Neural progenitor cell (in vitro differentiated cells): Measurements from ENCODE around the gene RAI14. TPM values are rescaled to one million over a fixed set of nuclear protein-coding genes. Genes with fewer than 3 reads are reported as not detected.
"Not testable (repeated sequence)": the region's sequence is repeated elsewhere in the genome, so short reads cannot be mapped to it uniquely, and the experiment has no call there.

Experiments
- DNase-seq: peaks from one replicate; pipeline ENCODE4 v3.0.0-alpha.2; 2016; ENCODE audit warnings: low spot score
- H2AFZ ChIP-seq: fragments of 200-600 bp; sonication (generic); replicated peaks from 2 replicates; pipeline ENCODE4 v1.6.1; 2016; ENCODE audit warnings: antibody characterized with exemption
- H3F3A ChIP-seq: fragments of 200-600 bp; sonication (generic); 2 replicates; pipeline ENCODE4 v1.6.1; 2016; ENCODE audit warnings: antibody characterized with exemption, low read depth
- H3K27ac ChIP-seq: fragments of 200-600 bp; sonication (generic); 2 replicates; pipeline ENCODE4 v1.5.1; 2016; ENCODE audit warnings: mild to moderate bottlenecking
- H3K27me3 ChIP-seq: fragments of 200-600 bp; sonication (generic); 2 replicates; pipeline ENCODE4 v1.6.1; 2016; ENCODE audit warnings: mild to moderate bottlenecking, moderate library complexity
- H3K36me3 ChIP-seq: fragments of 200-600 bp; sonication (generic); 2 replicates; pipeline ENCODE4 v1.5.1; 2016
- H3K4me1 ChIP-seq: fragments of 200-600 bp; sonication (generic); 2 replicates; pipeline ENCODE4 v1.6.1; 2016; ENCODE audit warnings: mixed run types
- H3K4me2 ChIP-seq: fragments of 200-600 bp; sonication (generic); 2 replicates; pipeline ENCODE4 v1.6.1; 2016
- H3K4me3 ChIP-seq: fragments of 200-600 bp; sonication (generic); 2 replicates; pipeline ENCODE4 v1.5.1; 2016
- H3K79me2 ChIP-seq: fragments of 200-600 bp; sonication (generic); 2 replicates; pipeline ENCODE4 v1.6.1; 2016; ENCODE audit warnings: low read depth
- H3K9ac ChIP-seq: fragments of 200-600 bp; sonication (generic); 2 replicates; pipeline ENCODE4 v1.6.1; 2016
- H3K9me3 ChIP-seq: fragments of 200-600 bp; sonication (generic); 2 replicates; pipeline ENCODE4 v1.5.1; 2016; ENCODE audit warnings: low read depth
- H4K20me1 ChIP-seq: fragments of 200-600 bp; sonication (generic); 2 replicates; pipeline ENCODE4 v1.6.1; 2016; ENCODE audit warnings: low read depth
- H3K27ac Mint-ChIP-seq: 3 replicates; pipeline ENCODE4 v1.8.0; 2021; ENCODE audit warnings: mixed read lengths
- H3K27me3 Mint-ChIP-seq: 2 replicates; pipeline ENCODE4 v1.8.0; 2022; ENCODE audit warnings: low read depth, mild to moderate bottlenecking, inconsistent platforms, moderate library complexity, mixed read lengths; ENCODE audit not compliant: insufficient read depth
- H3K36me3 Mint-ChIP-seq: 3 replicates; pipeline ENCODE4 v1.8.0; 2021; ENCODE audit warnings: mixed read lengths
- H3K4me1 Mint-ChIP-seq: 3 replicates; pipeline ENCODE4 v1.8.0; 2021; ENCODE audit warnings: mixed read lengths
- H3K4me3 Mint-ChIP-seq: 3 replicates; pipeline ENCODE4 v1.8.0; 2021; ENCODE audit warnings: mild to moderate bottlenecking, moderate library complexity, mixed read lengths
- H3K9me3 Mint-ChIP-seq: 3 replicates; pipeline ENCODE4 v1.8.0; 2020; ENCODE audit warnings: mixed read lengths
- EZH2 ChIP-seq: fragments of 200-600 bp; sonication (generic); IDR thresholded peaks from 2 replicates; pipeline ENCODE4 v1.6.1; 2017; ENCODE audit warnings: antibody characterized with exemption, mild to moderate bottlenecking, moderate library complexity
- EZH2phosphoT487 ChIP-seq: fragments of 200-600 bp; sonication (generic); IDR thresholded peaks from 2 replicates; pipeline ENCODE4 v1.6.1; 2017; ENCODE audit warnings: antibody characterized with exemption
- total RNA-seq: library from RNA; depleted of rRNA; stranded (reverse); fragments of >200 nt; gene quantifications from 2 replicates; pipeline ENCODE4 v1.2.3, GENCODE V29; 2015; ENCODE audit warnings: low replicate concordance
- TF ChIP-seq, protein P1 (sequence below): fragments of 200-600 bp; sonication (generic); IDR thresholded peaks from 2 replicates; pipeline ENCODE4 v1.5.1; 2017; ENCODE audit warnings: antibody characterized with exemption, mild to moderate bottlenecking

Gene RAI14
- total RNA-seq, 1 donor from 2014 or later, result 54.6 TPM

DNA sequence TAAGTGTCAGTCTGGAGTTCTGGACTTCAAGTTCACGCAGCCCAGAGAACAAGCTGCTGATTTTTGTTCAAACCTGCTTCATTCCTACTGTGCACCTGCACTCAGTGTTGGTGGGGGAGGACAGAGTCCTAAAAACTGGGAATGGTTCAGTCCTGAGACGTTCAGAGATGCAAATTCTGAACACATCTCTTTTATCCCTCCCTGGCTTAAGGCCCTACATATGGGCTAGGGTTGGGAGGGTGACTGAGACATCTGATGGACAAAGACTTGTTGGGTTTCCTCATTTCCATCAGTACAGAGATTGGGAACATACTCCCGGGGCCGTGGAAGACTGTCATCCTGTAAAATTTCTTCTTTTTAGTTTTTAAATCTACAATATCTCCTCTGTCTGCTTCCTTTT lies 99.8 kb downstream of the RAI14 start:
- Histone ChIP-seq H3K4me1 (peaks cover 3% of the 10 kb centered on the region), H3K27me3 (no peaks in the 10 kb centered on the region), H3K9ac (no peak overlapping the region), H2AFZ (no peak overlapping the region), H3K27ac (no peak overlapping the region), H3K79me2 (peaks cover 20% of the 10 kb centered on the region), H3F3A (no peaks in the 10 kb centered on the region), H4K20me1 (peaks cover 4% of the 10 kb centered on the region), H3K4me2 (no peak overlapping the region), H3K4me3 (no peak overlapping the region), H3K9me3 (no peaks in the 10 kb centered on the region), H3K36me3 (peaks cover 4% of the 10 kb centered on the region)
- Mint-ChIP-seq H3K27ac (no peak overlapping the region), H3K36me3 (peaks cover 36% of the 10 kb centered on the region), H3K4me1 (peaks cover 37% of the 10 kb centered on the region), H3K27me3 (no peaks in the 10 kb centered on the region), H3K9me3 (peaks cover 3% of the 10 kb centered on the region), H3K4me3 (no peak overlapping the region)
- DNase-seq, result no peak
- TF ChIP-seq EZH2 (no peak), EZH2phosphoT487 (no peak)
- TF ChIP-seq, protein P1, sequence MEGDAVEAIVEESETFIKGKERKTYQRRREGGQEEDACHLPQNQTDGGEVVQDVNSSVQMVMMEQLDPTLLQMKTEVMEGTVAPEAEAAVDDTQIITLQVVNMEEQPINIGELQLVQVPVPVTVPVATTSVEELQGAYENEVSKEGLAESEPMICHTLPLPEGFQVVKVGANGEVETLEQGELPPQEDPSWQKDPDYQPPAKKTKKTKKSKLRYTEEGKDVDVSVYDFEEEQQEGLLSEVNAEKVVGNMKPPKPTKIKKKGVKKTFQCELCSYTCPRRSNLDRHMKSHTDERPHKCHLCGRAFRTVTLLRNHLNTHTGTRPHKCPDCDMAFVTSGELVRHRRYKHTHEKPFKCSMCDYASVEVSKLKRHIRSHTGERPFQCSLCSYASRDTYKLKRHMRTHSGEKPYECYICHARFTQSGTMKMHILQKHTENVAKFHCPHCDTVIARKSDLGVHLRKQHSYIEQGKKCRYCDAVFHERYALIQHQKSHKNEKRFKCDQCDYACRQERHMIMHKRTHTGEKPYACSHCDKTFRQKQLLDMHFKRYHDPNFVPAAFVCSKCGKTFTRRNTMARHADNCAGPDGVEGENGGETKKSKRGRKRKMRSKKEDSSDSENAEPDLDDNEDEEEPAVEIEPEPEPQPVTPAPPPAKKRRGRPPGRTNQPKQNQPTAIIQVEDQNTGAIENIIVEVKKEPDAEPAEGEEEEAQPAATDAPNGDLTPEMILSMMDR, result no peak

DNA sequence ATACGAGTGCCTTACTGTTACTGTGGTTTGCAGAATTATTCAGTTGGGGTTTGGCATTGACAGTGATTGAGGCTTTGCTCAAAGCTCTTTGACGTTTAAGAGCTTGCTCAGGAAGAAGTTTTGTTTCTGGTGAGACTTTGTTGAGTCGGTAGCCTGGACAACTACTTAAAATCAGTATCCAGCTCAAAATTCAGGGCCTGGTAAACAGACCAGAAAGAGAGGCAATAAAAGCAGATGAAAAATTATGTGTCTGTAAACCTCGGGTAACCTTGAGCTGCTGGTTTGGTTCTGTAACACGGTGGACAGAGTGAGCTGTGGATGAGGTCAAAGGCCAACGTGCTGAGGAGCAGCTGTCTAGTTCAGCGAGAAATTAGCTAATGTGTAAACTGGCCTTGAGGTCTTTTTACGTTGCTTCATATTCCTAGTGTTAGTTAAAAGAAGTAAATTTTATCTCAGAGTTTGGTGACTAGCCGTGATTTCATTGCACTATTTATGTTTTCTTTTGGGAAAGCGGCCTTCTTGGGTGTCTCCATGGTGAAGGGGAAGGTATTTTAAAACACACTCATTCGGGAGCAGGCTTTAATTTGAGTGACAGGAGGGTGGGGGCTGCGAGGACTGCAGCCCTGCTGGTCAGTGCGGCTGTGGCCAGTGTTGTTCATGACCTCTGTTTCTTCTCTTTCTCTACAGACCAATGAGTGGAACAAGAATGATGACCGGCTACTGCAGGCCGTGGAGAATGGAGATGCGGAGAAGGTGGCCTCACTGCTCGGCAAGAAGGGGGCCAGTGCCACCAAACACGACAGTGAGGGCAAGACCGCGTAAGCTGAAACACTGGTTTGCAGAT lies 100.9 kb downstream of the RAI14 start:
- no peaks in the 10 kb centered on the region for H3K4me1 ChIP-seq
- no peak overlapping the region for H3K4me3 ChIP-seq
- peaks cover 7% of the 10 kb centered on the region for H3K9me3 Mint-ChIP-seq
- TF ChIP-seq, protein P1, result no peak
- TF ChIP-seq EZH2 (no peak), EZH2phosphoT487 (no peak)
- H3K4me1 Mint-ChIP-seq, result peaks cover 41% of the 10 kb centered on the region
- H3K9me3 ChIP-seq, result no peaks in the 10 kb centered on the region
- H3K9ac ChIP-seq, result no peak overlapping the region
- H3K27ac Mint-ChIP-seq, result peak overlapping the region; percentile 84
- no peak overlapping the region for H2AFZ ChIP-seq
- DNase-seq, result no peak
- H3K79me2 ChIP-seq, result peaks cover 14% of the 10 kb centered on the region
- H3K27me3 ChIP-seq, result no peaks in the 10 kb centered on the region
- H3K4me3 Mint-ChIP-seq, result peak overlapping the region; percentile 54
- peaks cover 39% of the 10 kb centered on the region for H3K36me3 Mint-ChIP-seq
- H3F3A ChIP-seq, result no peaks in the 10 kb centered on the region
- H3K27ac ChIP-seq, result no peak overlapping the region
- H3K4me2 ChIP-seq, result no peak overlapping the region
- H3K36me3 ChIP-seq, result peaks cover 4% of the 10 kb centered on the region
- H4K20me1 ChIP-seq, result peaks cover 4% of the 10 kb centered on the region
- H3K27me3 Mint-ChIP-seq, result peaks cover 2% of the 10 kb centered on the region

DNA sequence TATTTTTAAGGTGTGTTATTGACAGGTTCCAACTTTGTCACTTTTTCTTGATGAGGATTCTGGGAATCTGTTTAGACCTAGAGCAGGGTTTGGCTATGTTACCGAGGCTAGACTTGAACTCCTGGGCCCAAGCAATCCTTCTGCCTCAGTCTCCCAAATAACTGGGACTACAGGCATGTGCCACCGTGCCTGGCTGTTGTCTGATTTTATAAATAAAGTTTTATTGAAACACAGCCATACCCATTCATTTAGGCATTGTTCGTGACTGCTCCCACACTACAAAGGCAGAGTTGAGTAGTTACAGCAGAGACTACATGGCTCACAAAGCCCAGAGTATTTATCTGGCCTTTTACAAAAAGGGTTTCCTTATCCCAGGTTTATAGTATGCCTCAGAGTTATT lies 102.4 kb downstream of the RAI14 start:
- Mint-ChIP-seq H3K27me3 (peaks cover 2% of the 10 kb centered on the region), H3K36me3 (peaks cover 43% of the 10 kb centered on the region), H3K4me1 (peaks cover 46% of the 10 kb centered on the region), H3K27ac (no peak overlapping the region), H3K9me3 (peaks cover 7% of the 10 kb centered on the region), H3K4me3 (no peak overlapping the region)
- Histone ChIP-seq H3K36me3 (peaks cover 4% of the 10 kb centered on the region), H3F3A (no peaks in the 10 kb centered on the region), H4K20me1 (peaks cover 4% of the 10 kb centered on the region), H3K4me3 (no peak overlapping the region), H3K4me2 (no peak overlapping the region), H2AFZ (no peak overlapping the region), H3K79me2 (peaks cover under 1% of the 10 kb centered on the region), H3K9ac (no peak overlapping the region), H3K9me3 (no peaks in the 10 kb centered on the region), H3K27ac (no peak overlapping the region), H3K27me3 (no peaks in the 10 kb centered on the region), H3K4me1 (no peaks in the 10 kb centered on the region)
- TF ChIP-seq, protein P1, result no peak
- TF ChIP-seq EZH2, result no peak
- DNase-seq, result no peak

DNA sequence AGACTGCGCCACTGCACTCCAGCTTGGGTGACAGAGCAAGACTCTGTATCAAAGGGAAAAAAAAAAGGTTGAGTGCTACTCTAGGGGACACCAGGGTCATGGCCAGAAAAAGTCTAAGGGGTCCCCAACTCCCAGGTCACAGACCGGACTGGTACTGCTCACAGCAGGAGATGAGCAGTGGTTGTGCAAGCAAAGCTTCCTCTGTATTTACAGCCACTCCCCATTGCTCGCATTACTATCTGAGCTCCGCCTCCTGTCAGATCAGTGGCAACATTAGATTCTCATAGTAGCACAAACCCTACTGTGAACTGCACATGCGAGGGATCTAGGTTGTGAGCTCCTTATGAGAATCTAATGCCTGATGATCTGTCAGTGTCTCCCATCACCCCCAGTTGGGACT lies 103.1 kb downstream of the RAI14 start:
- not testable (repeated sequence) for H3K36me3 ChIP-seq, H3K4me3 Mint-ChIP-seq, H3K4me2 ChIP-seq, H3K9ac ChIP-seq, H2AFZ ChIP-seq, H3K79me2 ChIP-seq, H3K9me3 Mint-ChIP-seq, H3K27ac Mint-ChIP-seq, H3F3A ChIP-seq, H3K4me3 ChIP-seq, H3K27me3 ChIP-seq, H4K20me1 ChIP-seq, DNase-seq, H3K27ac ChIP-seq, H3K4me1 ChIP-seq, H3K27me3 Mint-ChIP-seq, H3K9me3 ChIP-seq
- Mint-ChIP-seq H3K36me3 (peaks cover 48% of the 10 kb centered on the region), H3K4me1 (peaks cover 46% of the 10 kb centered on the region)
